ENCODE results near the gene SNX9.

- TF ChIP-seq, protein P1, sequence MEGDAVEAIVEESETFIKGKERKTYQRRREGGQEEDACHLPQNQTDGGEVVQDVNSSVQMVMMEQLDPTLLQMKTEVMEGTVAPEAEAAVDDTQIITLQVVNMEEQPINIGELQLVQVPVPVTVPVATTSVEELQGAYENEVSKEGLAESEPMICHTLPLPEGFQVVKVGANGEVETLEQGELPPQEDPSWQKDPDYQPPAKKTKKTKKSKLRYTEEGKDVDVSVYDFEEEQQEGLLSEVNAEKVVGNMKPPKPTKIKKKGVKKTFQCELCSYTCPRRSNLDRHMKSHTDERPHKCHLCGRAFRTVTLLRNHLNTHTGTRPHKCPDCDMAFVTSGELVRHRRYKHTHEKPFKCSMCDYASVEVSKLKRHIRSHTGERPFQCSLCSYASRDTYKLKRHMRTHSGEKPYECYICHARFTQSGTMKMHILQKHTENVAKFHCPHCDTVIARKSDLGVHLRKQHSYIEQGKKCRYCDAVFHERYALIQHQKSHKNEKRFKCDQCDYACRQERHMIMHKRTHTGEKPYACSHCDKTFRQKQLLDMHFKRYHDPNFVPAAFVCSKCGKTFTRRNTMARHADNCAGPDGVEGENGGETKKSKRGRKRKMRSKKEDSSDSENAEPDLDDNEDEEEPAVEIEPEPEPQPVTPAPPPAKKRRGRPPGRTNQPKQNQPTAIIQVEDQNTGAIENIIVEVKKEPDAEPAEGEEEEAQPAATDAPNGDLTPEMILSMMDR (IDR thresholded peaks at IDR 0.05; ENCODE audit: low read depth, low read length), result no peak
- no peak for TF ChIP-seq EZH2phosphoT487 (IDR thresholded peaks at IDR 0.05; ENCODE audit: low read depth)
Observed at GRCh38 chr6:157853018-157853805, 30.2 kb downstream of the SNX9 start.

Data from OCI-LY3 (cell line).